HepG2 (cell line): ENCODE data around the gene GJA8. TPM values are rescaled to one million over a fixed set of nuclear protein-coding genes. Genes with fewer than 3 reads are reported as not detected.

ENCODE experiments used
- BRD4 ChIP-seq: sonication (generic); formaldehyde crosslinking; IDR thresholded peaks from 2 replicates; pipeline ENCODE4 v1.4.0; 2020; ENCODE audit warnings: missing genetic modification reagents
- CREB1 ChIP-seq, 2 experiments: fragments of 450-650 bp in 1 of 2; IDR thresholded peaks; 2 replicates each; pipeline ENCODE4 v1.6.1; 2016 to 2017; ENCODE audit warnings: control low read depth in 1 of 2, mild to moderate bottlenecking in 1 of 2, missing compliant biosample characterization in 1 of 2, missing genetic modification characterization in 1 of 2
- FOXC1 ChIP-seq: sonication (generic); formaldehyde crosslinking; IDR thresholded peaks from 2 replicates; pipeline ENCODE4 v1.8.0; 2022; ENCODE audit warnings: mild to moderate bottlenecking, missing genetic modification reagents, borderline replicate concordance
- GABPB1 ChIP-seq: IDR thresholded peaks from 2 replicates; pipeline ENCODE4 v1.6.1; 2016; ENCODE audit warnings: mild to moderate bottlenecking, missing genetic modification reagents, moderate library complexity, missing compliant biosample characterization
- GATA4 ChIP-seq: sonication (generic); IDR thresholded peaks from 2 replicates; pipeline ENCODE4 v1.6.1; 2016; ENCODE audit warnings: antibody characterized with exemption, low read depth, borderline replicate concordance
- GATAD1 ChIP-seq: IDR thresholded peaks from 2 replicates; pipeline ENCODE4 v1.6.1; 2016; ENCODE audit warnings: missing genetic modification reagents, missing compliant biosample characterization
- GMEB1 ChIP-seq: sonication (generic); formaldehyde crosslinking; IDR thresholded peaks from 2 replicates; pipeline ENCODE4 v1.5.1; 2020; ENCODE audit warnings: missing genetic modification reagents, mild to moderate bottlenecking, borderline replicate concordance
- HDAC1 ChIP-seq: sonication (generic); formaldehyde crosslinking; IDR thresholded peaks from 2 replicates; pipeline ENCODE4 v1.5.1; 2020; ENCODE audit warnings: mild to moderate bottlenecking, missing genetic modification reagents
- HDAC2 ChIP-seq: sonication (generic); formaldehyde crosslinking; IDR thresholded peaks from 2 replicates; pipeline ENCODE4 v1.4.0; 2020; ENCODE audit warnings: missing genetic modification reagents
- KLF16 ChIP-seq, 2 experiments: sonication (generic) in 1 of 2; formaldehyde crosslinking in 1 of 2; IDR thresholded peaks; 2 replicates each; pipeline versions ENCODE4 v1.6.1 to v1.8.0; 2016 to 2023; ENCODE audit warnings: missing genetic modification reagents in 2 of 2, missing compliant biosample characterization in 1 of 2
- KMT2B ChIP-seq: IDR thresholded peaks from 2 replicates; pipeline ENCODE4 v1.6.1; 2016; ENCODE audit warnings: missing genetic modification reagents, missing compliant biosample characterization
- MYC ChIP-seq: sonication (generic); formaldehyde crosslinking; IDR thresholded peaks from 2 replicates; pipeline ENCODE4 v1.9.0; 2021; ENCODE audit warnings: missing genetic modification reagents, borderline replicate concordance
- NFYB ChIP-seq: sonication (generic); formaldehyde crosslinking; IDR thresholded peaks from 2 replicates; pipeline ENCODE4 v1.4.0; 2020; ENCODE audit warnings: missing genetic modification reagents
- NKX3-1 ChIP-seq: sonication (generic); formaldehyde crosslinking; IDR thresholded peaks from 2 replicates; pipeline ENCODE4 v1.5.0; 2020; ENCODE audit warnings: missing genetic modification reagents
- POLR2A ChIP-seq, 2 experiments: IDR thresholded peaks; 2 replicates each; pipeline ENCODE4 v1.6.1; 2011; ENCODE audit warnings: low read depth in 2 of 2, low read length in 2 of 2, mild to moderate bottlenecking in 1 of 2, moderate library complexity in 1 of 2; ENCODE audit not compliant: insufficient read depth in 1 of 2
- POLR2AphosphoS5 ChIP-seq: IDR thresholded peaks from 2 replicates; pipeline ENCODE4 v1.6.1; 2012; ENCODE audit warnings: low read depth, low read length
- SALL1 ChIP-seq: sonication (generic); formaldehyde crosslinking; IDR thresholded peaks from 2 replicates; pipeline ENCODE4 v1.8.0; 2022; ENCODE audit warnings: mild to moderate bottlenecking, missing genetic modification reagents
- TAF1 ChIP-seq: sonication (generic); formaldehyde crosslinking; IDR thresholded peaks from 2 replicates; pipeline ENCODE4 v1.4.0; 2020; ENCODE audit warnings: missing genetic modification reagents
- THAP11 ChIP-seq: IDR thresholded peaks from 2 replicates; pipeline ENCODE4 v1.6.1; 2016; ENCODE audit warnings: missing biosample characterization, missing genetic modification reagents
- ZFX ChIP-seq: sonication (generic); formaldehyde crosslinking; IDR thresholded peaks from 2 replicates; pipeline ENCODE4 v1.4.0; 2020; ENCODE audit warnings: mild to moderate bottlenecking, low read depth, missing genetic modification reagents, moderate library complexity
- ZFY ChIP-seq: sonication (generic); formaldehyde crosslinking; IDR thresholded peaks from 2 replicates; pipeline ENCODE4 v1.4.0; 2020; ENCODE audit warnings: missing genetic modification reagents
- ZNF629 ChIP-seq: sonication (generic); formaldehyde crosslinking; conservative IDR thresholded peaks from 2 replicates; pipeline ENCODE4 v1.5.0; 2020; ENCODE audit warnings: missing genetic modification reagents
- ZNF768 ChIP-seq: sonication (generic); formaldehyde crosslinking; IDR thresholded peaks from 2 replicates; pipeline ENCODE4 v1.4.0; 2020; ENCODE audit warnings: missing genetic modification reagents
- polyA plus RNA-seq, 8 experiments: library from polyadenylated mRNA; depleted of rRNA in 3 of 8; stranded (reverse) in 7 of 8; unstranded in 1 of 8; fragments of >200 nt; fragmentation: Illumina TruSeq in 4 of 8; extraction: Trizol in 4 of 8; gene quantifications; 2 replicates each; pipeline versions ENCODE4 v1.2.1 to v1.2.3, GENCODE V29; 2011 to 2016; ENCODE audit warnings: low read depth in 4 of 8, missing spikeins in 1 of 8, mixed read lengths in 1 of 8; ENCODE audit not compliant: insufficient read depth in 1 of 8
- total RNA-seq, 5 experiments: library from RNA; depleted of rRNA; stranded (reverse); fragments of >200 nt; fragmentation: Illumina TruSeq; extraction: Trizol; gene quantifications; 2 replicates each; pipeline ENCODE4 v1.2.3, GENCODE V29; 2016; ENCODE audit warnings: low read depth in 1 of 5
- TF ChIP-seq, protein P1 (sequence below): sonication (generic); formaldehyde crosslinking; IDR thresholded peaks from 2 replicates; pipeline ENCODE4 v1.5.0; 2020; ENCODE audit warnings: mild to moderate bottlenecking, missing genetic modification reagents

Gene GJA8
- total and polyA plus RNA-seq, 2 of the 13 experiments (the other 11 are each of a cell fraction or from before 2014, with no cell fraction given), result not detected

GRCh38 chr1:147928236-147929132 lies 25.9 kb downstream of the GJA8 start, which contains the start of gene GPR89B (continued):
- TF ChIP-seq FOXC1 (CRISPR knock-in tag) (peak; percentile 33; the same call in 1 of the 2 replicates), GATA4 (0 out of 2 replicates have a peak, but pooled peaks have one; percentile 36), CREB1 (IDR thresholded peaks at IDR 0.05) (peak; percentile 35; the same call in 1 of the 2 replicates), CREB1 (CRISPR knock-in tag; IDR thresholded peaks at IDR 0.05) (peak; percentile 66), GATAD1 (CRISPR knock-in tag) (peak; percentile 65), POLR2AphosphoS5 (peak; percentile 85), TAF1 (CRISPR knock-in tag) (peak; percentile 95), ZNF629 (CRISPR knock-in tag) (0 out of 2 replicates have a peak, but pooled peaks have one; percentile 27), NFYB (peak; percentile 56), THAP11 (CRISPR knock-in tag) (peak; percentile 42; the same call in 1 of the 2 replicates), GMEB1 (CRISPR knock-in tag) (peak; percentile 14; the same call in 1 of the 2 replicates), ZFY (CRISPR knock-in tag) (peak; percentile 84), GABPB1 (CRISPR knock-in tag) (peak; percentile 67; the same call in 1 of the 2 replicates), KLF16 (CRISPR knock-in tag; IDR thresholded peaks at IDR 0.05) (peak in 1 of 2 experiments; percentile 35; a peak in 1 of 4 replicates), SALL1 (CRISPR knock-in tag) (0 out of 2 replicates have a peak, but pooled peaks have one; percentile 40), KMT2B (CRISPR knock-in tag) (peak; percentile 42; the same call in 1 of the 2 replicates), BRD4 (peak; percentile 38; the same call in 1 of the 2 replicates), HDAC1 (peak; percentile 36; the same call in 1 of the 2 replicates), NKX3-1 (CRISPR knock-in tag) (peak; percentile 41; the same call in 1 of the 2 replicates), ZNF768 (peak; percentile 81), HDAC2 (0 out of 2 replicates have a peak, but pooled peaks have one; percentile 16), ZFX (CRISPR knock-in tag) (peak; percentile 70), POLR2A (IDR thresholded peaks at IDR 0.05; ENCODE audit: insufficient read depth in 1 of 2, low read depth in 2 of 2, low read length in 2 of 2) (peak; percentile 88 to 90), MYC (CRISPR knock-in tag) (peak; percentile 45; the same call in 1 of the 2 replicates)
- TF ChIP-seq, protein P1, sequence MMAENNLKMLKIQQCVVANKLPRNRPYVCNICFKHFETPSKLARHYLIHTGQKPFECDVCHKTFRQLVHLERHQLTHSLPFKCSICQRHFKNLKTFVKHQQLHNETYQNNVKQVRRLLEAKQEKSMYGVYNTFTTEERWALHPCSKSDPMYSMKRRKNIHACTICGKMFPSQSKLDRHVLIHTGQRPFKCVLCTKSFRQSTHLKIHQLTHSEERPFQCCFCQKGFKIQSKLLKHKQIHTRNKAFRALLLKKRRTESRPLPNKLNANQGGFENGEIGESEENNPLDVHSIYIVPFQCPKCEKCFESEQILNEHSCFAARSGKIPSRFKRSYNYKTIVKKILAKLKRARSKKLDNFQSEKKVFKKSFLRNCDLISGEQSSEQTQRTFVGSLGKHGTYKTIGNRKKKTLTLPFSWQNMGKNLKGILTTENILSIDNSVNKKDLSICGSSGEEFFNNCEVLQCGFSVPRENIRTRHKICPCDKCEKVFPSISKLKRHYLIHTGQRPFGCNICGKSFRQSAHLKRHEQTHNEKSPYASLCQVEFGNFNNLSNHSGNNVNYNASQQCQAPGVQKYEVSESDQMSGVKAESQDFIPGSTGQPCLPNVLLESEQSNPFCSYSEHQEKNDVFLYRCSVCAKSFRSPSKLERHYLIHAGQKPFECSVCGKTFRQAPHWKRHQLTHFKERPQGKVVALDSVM (CRISPR knock-in tag), result peak; percentile 76
